BE2C (cell line): Measurements from ENCODE around the gene GUK1.

Source experiments
- DNase-seq: peaks from one replicate; pipeline ENCODE4 v3.0.0-alpha.2; 2020
- H3K27me3 ChIP-seq: fragments of 250-450 bp; sonication (Bioruptor Pico); 2 replicates; pipeline ENCODE4 v1.5.1; 2020; ENCODE audit warnings: mild to moderate bottlenecking
- H3K36me3 ChIP-seq: fragments of 250-450 bp; sonication (Bioruptor Pico); 2 replicates; pipeline ENCODE4 v1.5.1; 2020; ENCODE audit warnings: mild to moderate bottlenecking
- H3K4me1 ChIP-seq: fragments of 250-450 bp; sonication (Bioruptor Pico); 2 replicates; pipeline ENCODE4 v1.5.1; 2020
- H3K4me3 ChIP-seq: 2 replicates; pipeline ENCODE4 v1.5.1; 2011; ENCODE audit warnings: low read depth, low read length
- H3K9me3 ChIP-seq: fragments of 250-450 bp; sonication (Bioruptor Pico); 2 replicates; pipeline ENCODE4 v1.5.1; 2020
- CTCF ChIP-seq: IDR thresholded peaks from 2 replicates; pipeline ENCODE4 v1.5.1; 2012; ENCODE audit warnings: mild to moderate bottlenecking, low read depth, low read length

The GUK1 gene

DNA sequence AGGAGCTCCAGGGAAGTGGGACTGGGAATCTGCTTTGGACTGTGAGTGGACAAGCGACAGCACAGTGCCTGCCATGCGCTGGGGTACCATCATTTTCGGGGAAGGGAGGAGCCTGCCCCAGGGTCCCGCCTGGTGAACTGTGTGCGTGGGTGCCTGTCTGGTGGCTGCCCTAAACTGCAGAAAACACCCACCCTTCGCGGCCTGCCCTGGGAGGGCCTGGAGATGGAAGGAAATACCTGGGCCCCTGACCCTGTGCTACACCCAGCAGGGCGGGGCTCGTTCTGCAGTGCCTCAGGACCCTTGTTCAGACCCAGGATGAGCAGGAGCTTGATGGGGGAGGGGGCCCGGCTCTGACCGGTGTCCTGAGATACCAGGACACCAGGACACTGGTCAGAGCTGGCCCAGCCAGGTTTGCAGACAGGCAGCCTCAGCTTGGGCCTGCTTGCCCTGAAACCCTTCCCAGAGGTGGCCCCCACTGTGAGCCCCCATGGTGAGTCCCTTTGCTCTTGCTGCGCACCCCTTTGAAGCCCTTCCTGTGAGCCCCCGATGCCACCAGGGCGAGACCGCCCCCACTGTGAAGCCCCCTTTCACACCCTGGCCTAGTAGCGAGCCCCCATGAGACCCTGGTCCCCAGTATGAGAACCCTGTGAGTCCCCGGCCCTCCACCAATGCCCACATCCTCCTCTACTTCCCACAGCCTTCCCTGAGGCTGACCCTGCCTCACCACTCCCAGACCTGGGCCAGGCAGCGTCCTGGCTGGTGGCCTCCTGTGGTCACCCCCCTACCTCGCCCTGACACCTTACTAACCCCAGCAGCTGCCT, 12.2 kb downstream of the GUK1 start:
- H3K9me3 ChIP-seq: no peaks in the 10 kb centered on the region
- TF ChIP-seq CTCF: no peak
- peak; percentile 9 for DNase-seq
- H3K27me3 ChIP-seq: no peaks in the 10 kb centered on the region
- H3K36me3 ChIP-seq: no peaks in the 10 kb centered on the region; the same call in 1 of the 2 replicates
- no peak overlapping the region for H3K4me3 ChIP-seq
- H3K4me1 ChIP-seq: peaks cover 21% of the 10 kb centered on the region

DNA sequence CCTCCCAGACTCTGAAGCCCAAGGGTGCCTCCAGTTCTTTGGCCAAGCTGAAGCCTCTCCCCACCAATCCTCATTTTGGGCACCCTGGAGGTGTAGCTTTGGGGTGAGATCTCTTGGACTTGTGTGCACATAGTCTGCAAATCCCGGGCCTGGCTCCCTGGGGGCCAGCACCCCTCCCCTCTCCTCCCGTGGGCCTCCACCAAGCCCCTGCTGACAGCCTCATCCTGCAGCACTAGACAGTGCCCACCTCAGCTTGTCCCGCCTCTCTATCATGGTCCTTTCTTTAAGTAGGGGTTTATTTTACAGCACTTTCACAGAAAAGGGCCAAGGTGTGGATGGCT, 12.8 kb downstream of the GUK1 start:
- no peaks in the 10 kb centered on the region for H3K9me3 ChIP-seq
- peaks cover 21% of the 10 kb centered on the region for H3K4me1 ChIP-seq
- TF ChIP-seq CTCF: no peak
- H3K4me3 ChIP-seq: no peak overlapping the region
- peak; percentile 7 for DNase-seq
- no peaks in the 10 kb centered on the region for H3K27me3 ChIP-seq
- H3K36me3 ChIP-seq: no peaks in the 10 kb centered on the region

- no peak for TF ChIP-seq CTCF
- Histone ChIP-seq H3K9me3 (no peaks in the 10 kb centered on the region), H3K27me3 (no peaks in the 10 kb centered on the region), H3K36me3 (no peaks in the 10 kb centered on the region), H3K4me1 (peaks cover 17% of the 10 kb centered on the region), H3K4me3 (no peak overlapping the region)
- no peak for DNase-seq
Observed at GRCh38 chr1:228154021-228154669, 14.1 kb downstream of the GUK1 start.

- H3K36me3 ChIP-seq: no peaks in the 10 kb centered on the region
- DNase-seq: peak; percentile 7
- no peaks in the 10 kb centered on the region for H3K27me3 ChIP-seq
- TF ChIP-seq CTCF: no peak
- H3K4me3 ChIP-seq: no peak overlapping the region
- H3K9me3 ChIP-seq: no peaks in the 10 kb centered on the region
- peaks cover 11% of the 10 kb centered on the region for H3K4me1 ChIP-seq
Observed at GRCh38 chr1:228154670-228155571, 14.8 kb downstream of the GUK1 start.

GRCh38 chr1:228155596-228156514, 15.8 kb downstream of the GUK1 start:
- H3K9me3 ChIP-seq: no peaks in the 10 kb centered on the region
- H3K4me1 ChIP-seq: peaks cover 2% of the 10 kb centered on the region; the same call in 1 of the 2 replicates
- H3K36me3 ChIP-seq: no peaks in the 10 kb centered on the region
- H3K4me3 ChIP-seq: no peak overlapping the region
- TF ChIP-seq CTCF: no peak
- H3K27me3 ChIP-seq: no peaks in the 10 kb centered on the region
- DNase-seq: no peak
